Adrenal gland (tissue), 12 donors: ENCODE measurements around the gene GRIP1. TPM values are rescaled to one million over a fixed set of nuclear protein-coding genes. Genes with fewer than 3 reads are reported as not detected.

Experiments
- DNase-seq, 7 donors: peaks; one replicate each; pipeline ENCODE4 v3.0.0-alpha.2; 2019 to 2020
- H3K27ac ChIP-seq, 5 donors: fragments of 200-600 bp; sonication (generic) in 4 of 5; 1 replicate in 3 of 5; 2 replicates in 2 of 5; pipeline versions ENCODE4 v1.5.1 to v1.8.0; 2016 to 2020; ENCODE audit warnings: mild to moderate bottlenecking in 1 of 5
- H3K27me3 ChIP-seq: fragments of 200-600 bp; 2 replicates; pipeline ENCODE4 v1.8.0; 2021
- H3K36me3 ChIP-seq, 2 donors: fragments of 200-600 bp; replicated peaks in 1 of 2; 1 replicate in 1 of 2; 2 replicates in 1 of 2; pipeline versions ENCODE4 v1.5.1 to v1.8.0; 2018 to 2022
- H3K4me1 ChIP-seq, 2 donors: fragments of 200-600 bp; replicated peaks in 1 of 2; 1 replicate in 1 of 2; 2 replicates in 1 of 2; pipeline versions ENCODE4 v1.5.1 to v1.8.0; 2018 to 2021
- H3K4me3 ChIP-seq, 4 donors: fragments of 200-600 bp; sonication (generic) in 3 of 4; one replicate each; pipeline ENCODE4 v1.5.1; 2016 to 2018
- H3K9me3 ChIP-seq, 3 donors: fragments of 200-600 bp; sonication (generic) in 1 of 3; replicated peaks in 1 of 3; 1 replicate in 2 of 3; 2 replicates in 1 of 3; pipeline versions ENCODE4 v1.5.1 to v1.8.0; 2016 to 2021
- POLR2A ChIP-seq, 2 donors: fragments of 450-650 bp; IDR thresholded peaks; one replicate each; pipeline ENCODE4 v1.6.1; 2017; ENCODE audit warnings: antibody characterized with exemption in 2 of 2, mild to moderate bottlenecking in 2 of 2, moderate library complexity in 1 of 2
- WGBS, 4 donors: extraction: QIAGEN DNeasy Blood & Tissue Kit in 2 of 4; methylation state at CpG; one replicate each; pipeline versions ENCODE4 v1.1.5 to v1.1.7; 2013 to 2017; 5-methylcytosine and 5-hydroxymethylcytosine counted together
- intact Hi-C, 2 donors: fragments of 100-400 bp; cut with DNase I; formaldehyde crosslinking; loops; one replicate each; pipeline versions ENCODE4 v1.14.1 to v1.15.0; 2022 to 2023
- polyA plus RNA-seq, 3 donors: library from polyadenylated mRNA; stranded (reverse); fragments of 200-250 nt in 2 of 3; fragments of 350-450 nt in 1 of 3; fragmentation: Illumina TruSeq in 1 of 3; extraction: RNeasy Lipid Tissue Mini Kit (QIAGEN cat#74804) in 1 of 3; gene quantifications; one replicate each; pipeline ENCODE4 v1.2.3, GENCODE V29; 2013 to 2014
- total RNA-seq, 9 donors: library from RNA; depleted of rRNA in 4 of 9; stranded (reverse); fragments of >200 nt in 4 of 9; fragments of 120-200 nt in 1 of 9; fragmentation: NEBNext Ultra II Directional in 1 of 9; extraction: Animal tissue kit (Norgen Biotek cat#: 25700) in 1 of 9; gene quantifications; one replicate each; pipeline versions ENCODE4 v1.1.0 to v1.2.4, GENCODE V29; 2013 to 2023
- TF ChIP-seq, protein P1 (sequence below), 6 experiments: fragments of 450-650 bp in 4 of 6; fragments of 200-600 bp in 2 of 6; sonication (generic) in 1 of 6; IDR thresholded peaks; 1 replicate in 5 of 6; 2 replicates in 1 of 6; pipeline versions ENCODE4 v1.5.1 to v1.8.0; 2016 to 2021; ENCODE audit warnings: antibody characterized with exemption in 6 of 6, mild to moderate bottlenecking in 2 of 6, moderate library complexity in 1 of 6
- donor health status: healthy with polysubstance abuse.
- donor health status: Bipolar disorder and iron deficiency.
- donor health status: DM: yes; HTN: yes; CAD: no.
- donor health status: DM: no; HTN: no; CAD: no.
- donor health status: DM: no; HTN: no; CAD: no.
- donor health status: DM: yes; HTN: yes; CAD: no.

The GRIP1 gene
- total and polyA plus RNA-seq, 12 donors: 0.54 to 10.8 (median 2.4) TPM

DNA sequence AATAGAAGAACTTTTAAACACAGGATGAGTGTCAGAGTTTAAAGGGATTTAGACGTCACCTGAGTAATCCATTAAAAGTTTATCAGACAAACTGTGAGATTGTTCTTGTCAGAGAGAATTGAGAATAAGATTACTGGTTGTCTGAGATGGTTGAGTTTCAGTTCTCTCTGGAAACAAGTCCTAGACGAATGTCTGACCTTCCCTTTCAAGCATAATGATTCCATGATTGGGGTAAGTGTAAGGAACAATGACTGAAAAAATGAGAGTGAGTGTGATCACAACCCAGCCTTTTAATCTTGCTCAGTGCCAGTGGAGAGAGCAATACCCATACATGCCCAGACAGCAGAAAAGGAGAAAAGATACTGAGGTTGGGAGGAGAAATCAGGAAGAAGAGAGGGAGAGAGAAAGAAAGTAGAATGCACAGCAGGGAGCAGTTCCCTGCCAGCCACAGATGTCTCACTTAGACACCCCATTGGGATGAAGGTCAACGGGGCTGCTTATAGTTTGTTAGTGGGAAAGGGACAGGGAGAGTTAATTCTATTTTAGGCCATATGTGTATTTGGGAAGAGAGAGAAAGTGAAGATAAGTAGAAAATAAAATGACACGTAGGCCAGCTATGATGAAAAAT, 4.3 kb downstream of the GRIP1 start:
- Histone ChIP-seq H3K27ac (no peak overlapping the region), H3K4me3 (no peak overlapping the region), H3K9me3 (no peaks in the 10 kb centered on the region), H3K36me3 (no peaks in the 10 kb centered on the region), H3K27me3 (no peaks in the 10 kb centered on the region), H3K4me1 (no peaks in the 10 kb centered on the region)
- TF ChIP-seq, protein P1, sequence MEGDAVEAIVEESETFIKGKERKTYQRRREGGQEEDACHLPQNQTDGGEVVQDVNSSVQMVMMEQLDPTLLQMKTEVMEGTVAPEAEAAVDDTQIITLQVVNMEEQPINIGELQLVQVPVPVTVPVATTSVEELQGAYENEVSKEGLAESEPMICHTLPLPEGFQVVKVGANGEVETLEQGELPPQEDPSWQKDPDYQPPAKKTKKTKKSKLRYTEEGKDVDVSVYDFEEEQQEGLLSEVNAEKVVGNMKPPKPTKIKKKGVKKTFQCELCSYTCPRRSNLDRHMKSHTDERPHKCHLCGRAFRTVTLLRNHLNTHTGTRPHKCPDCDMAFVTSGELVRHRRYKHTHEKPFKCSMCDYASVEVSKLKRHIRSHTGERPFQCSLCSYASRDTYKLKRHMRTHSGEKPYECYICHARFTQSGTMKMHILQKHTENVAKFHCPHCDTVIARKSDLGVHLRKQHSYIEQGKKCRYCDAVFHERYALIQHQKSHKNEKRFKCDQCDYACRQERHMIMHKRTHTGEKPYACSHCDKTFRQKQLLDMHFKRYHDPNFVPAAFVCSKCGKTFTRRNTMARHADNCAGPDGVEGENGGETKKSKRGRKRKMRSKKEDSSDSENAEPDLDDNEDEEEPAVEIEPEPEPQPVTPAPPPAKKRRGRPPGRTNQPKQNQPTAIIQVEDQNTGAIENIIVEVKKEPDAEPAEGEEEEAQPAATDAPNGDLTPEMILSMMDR (IDR thresholded peaks at IDR 0.05): no peak
- intact Hi-C loops: no loop called here
- WGBS, 4 donors: 50 to 57% (median 50%) methylated on average over 4 of the region's 4 CpGs
- DNase-seq: no peak

DNA sequence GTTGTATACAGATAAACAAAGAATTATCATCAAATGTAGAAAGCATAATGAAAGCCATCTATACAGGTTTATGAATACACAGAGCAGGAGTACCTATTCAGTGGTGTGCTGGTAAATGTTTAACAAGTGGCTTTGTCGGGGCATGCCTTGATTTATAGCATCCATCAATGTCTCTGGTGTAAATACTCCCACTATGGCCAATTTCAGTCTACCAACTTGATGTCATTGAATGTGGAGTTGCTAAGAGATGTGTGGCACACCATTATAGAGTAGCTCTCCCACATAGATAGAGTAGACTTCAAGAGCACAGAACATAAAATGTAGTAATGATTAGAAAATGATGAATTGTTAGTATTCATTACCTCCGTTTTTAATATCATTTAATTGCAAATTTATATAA, 9.3 kb downstream of the GRIP1 start:
- DNase-seq: no peak
- H3K4me1 ChIP-seq: peaks cover 0 to 10% of the 10 kb centered on the region in 2 donors
- H3K4me3 ChIP-seq: no peak overlapping the region
- 81 to 92% (median 89%) methylated on average over 2 of the region's 2 CpGs for WGBS, 4 donors
- no peak overlapping the region for H3K27ac ChIP-seq
- TF ChIP-seq, protein P1 (IDR thresholded peaks at IDR 0.05): no peak
- no peak for TF ChIP-seq POLR2A (IDR thresholded peaks at IDR 0.05)
- no peaks in the 10 kb centered on the region for H3K27me3 ChIP-seq
- no peaks in the 10 kb centered on the region for H3K9me3 ChIP-seq
- H3K36me3 ChIP-seq: no peaks in the 10 kb centered on the region
- intact Hi-C loops: no loop called here

DNA sequence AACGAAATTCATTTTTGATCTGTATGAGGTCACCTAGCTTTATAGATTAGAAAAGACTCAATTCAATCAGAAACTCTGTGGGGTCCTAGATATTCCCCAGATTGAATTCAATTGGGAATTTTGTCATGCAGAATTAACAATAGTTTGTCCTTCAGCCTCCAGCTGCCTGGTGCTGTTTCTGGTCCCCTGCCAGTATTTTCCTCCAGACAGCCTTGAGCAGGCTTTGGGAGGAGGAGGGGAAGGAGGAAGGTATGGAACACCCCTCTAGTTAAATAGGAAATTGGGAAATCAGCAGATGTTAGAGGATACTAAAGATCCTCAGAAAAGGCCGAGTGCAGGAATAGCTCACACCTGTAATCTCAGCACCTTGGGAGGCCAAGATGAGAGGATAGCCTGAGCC, 10.6 kb downstream of the GRIP1 start:
- no peak overlapping the region for H3K4me3 ChIP-seq
- no peak for TF ChIP-seq POLR2A (IDR thresholded peaks at IDR 0.05)
- TF ChIP-seq, protein P1 (IDR thresholded peaks at IDR 0.05): no peak
- no peaks in the 10 kb centered on the region for H3K36me3 ChIP-seq
- WGBS, 4 donors: 22 to 47% (median 35%) methylated on average over 2 of the region's 2 CpGs
- intact Hi-C loops: no loop called here
- DNase-seq: peak; percentile 18 to 59 (median 35)
- no peaks in the 10 kb centered on the region for H3K9me3 ChIP-seq
- H3K4me1 ChIP-seq: peaks cover 0 to 10% of the 10 kb centered on the region in 2 donors
- no peaks in the 10 kb centered on the region for H3K27me3 ChIP-seq
- H3K27ac ChIP-seq: no peak overlapping the region

DNA sequence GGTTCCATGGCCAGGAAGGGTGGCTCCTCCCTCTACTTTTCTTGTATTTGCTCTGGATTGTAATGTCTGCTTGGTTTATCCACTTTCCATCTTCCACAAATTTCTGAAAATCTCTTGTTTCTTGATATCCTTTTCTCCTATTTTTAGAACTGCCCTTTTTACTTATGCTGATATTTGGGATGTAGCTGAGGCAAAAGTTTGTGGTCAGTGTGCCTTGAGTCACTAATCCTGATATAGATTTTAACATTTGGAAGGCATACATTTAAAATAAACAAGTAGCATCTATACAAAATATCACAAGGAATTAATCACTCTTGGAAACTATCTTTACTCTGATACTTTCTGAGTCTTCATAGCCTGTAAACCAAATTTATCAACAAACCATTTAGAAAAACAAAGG, 11.0 kb downstream of the GRIP1 start:
- TF ChIP-seq POLR2A (IDR thresholded peaks at IDR 0.05): no peak
- TF ChIP-seq, protein P1 (IDR thresholded peaks at IDR 0.05): no peak
- Histone ChIP-seq H3K27me3 (no peaks in the 10 kb centered on the region), H3K27ac (no peak overlapping the region), H3K9me3 (no peaks in the 10 kb centered on the region), H3K4me1 (peaks cover 0 to 10% of the 10 kb centered on the region in 2 donors), H3K4me3 (no peak overlapping the region), H3K36me3 (no peaks in the 10 kb centered on the region)
- intact Hi-C loops: no loop called here
- no peak for DNase-seq
